ENCODE results near the gene GAMT. TPM values are rescaled to one million over a fixed set of nuclear protein-coding genes. Genes with fewer than 3 reads are reported as not detected.

The GAMT gene
- total and polyA plus RNA-seq, 2 of the 13 experiments (the other 11 are each of a cell fraction or from before 2014, with no cell fraction given): 115 to 124 TPM

DNA sequence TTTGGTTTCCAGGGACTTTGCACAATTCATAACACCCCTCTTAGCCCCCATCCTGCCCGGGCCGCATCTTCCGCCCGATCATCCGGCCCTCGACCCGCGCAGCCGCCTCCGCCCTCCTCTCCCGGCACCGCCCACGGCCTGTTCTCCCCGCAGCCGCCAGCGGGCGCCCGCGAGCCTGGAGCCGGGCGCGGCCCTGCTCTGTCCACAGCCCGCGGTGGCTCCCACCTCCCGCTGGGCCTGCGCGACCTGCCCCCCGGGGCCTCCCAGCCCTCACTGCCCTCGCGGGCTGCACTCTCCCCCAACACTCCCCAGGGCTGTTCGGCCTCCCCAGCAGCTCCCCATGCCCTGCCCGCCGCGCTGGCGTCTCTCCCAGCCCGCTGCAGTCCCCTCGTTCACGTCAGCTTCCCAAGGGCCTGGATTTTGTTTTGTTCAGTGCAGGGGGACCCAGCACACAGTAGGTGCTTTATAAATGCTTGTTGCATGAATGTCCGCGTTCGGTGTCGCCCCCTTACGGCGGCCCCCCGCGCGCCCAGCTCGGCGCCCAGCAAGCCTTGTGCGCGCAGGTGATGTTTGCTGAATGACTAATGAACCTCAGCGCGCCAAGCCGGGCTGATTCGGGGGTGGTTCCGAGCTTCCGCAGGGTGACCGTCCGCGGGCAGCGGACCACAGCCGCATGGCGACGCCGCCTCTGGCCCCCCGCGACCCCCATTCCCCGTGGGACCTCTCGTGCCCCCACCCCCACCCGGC is 44.0 kb upstream of the GAMT start (continued):
- TF ChIP-seq MYNN (CRISPR knock-in tag; IDR thresholded peaks at IDR 0.05; ENCODE audit: low read depth) (peak; percentile 23; the same call in 1 of the 2 replicates), RNF2 (conservative IDR thresholded peaks at IDR 0.05; ENCODE audit: low read depth) (peak; percentile 37; the same call in 1 of the 2 replicates), ZNF549 (CRISPR knock-in tag; IDR thresholded peaks at IDR 0.05) (no peak), ZNF234 (CRISPR knock-in tag; conservative IDR thresholded peaks at IDR 0.05) (0 out of 2 replicates have a peak, but pooled peaks have one; percentile 78), ZMYM3 (CRISPR knock-in tag; IDR thresholded peaks at IDR 0.05) (peak; percentile 91), KAT8 (CRISPR knock-in tag; IDR thresholded peaks at IDR 0.05) (0 out of 2 replicates have a peak, but pooled peaks have one; percentile 13), ZNF160 (CRISPR knock-in tag; IDR thresholded peaks at IDR 0.05) (no peak), MTA1 (CRISPR knock-in tag; IDR thresholded peaks at IDR 0.05; ENCODE audit: borderline replicate concordance) (peak; percentile 87; the same call in 1 of the 2 replicates), SMAD1 (CRISPR knock-in tag; IDR thresholded peaks at IDR 0.05; ENCODE audit: borderline replicate concordance, low read depth) (no peak), PAF1 (CRISPR knock-in tag; IDR thresholded peaks at IDR 0.05) (no peak), SMARCE1 (IDR thresholded peaks at IDR 0.05; ENCODE audit: borderline replicate concordance) (no peak), KDM3A (CRISPR knock-in tag; IDR thresholded peaks at IDR 0.05; ENCODE audit: low read depth) (no peak), ATF1 (CRISPR knock-in tag; IDR thresholded peaks at IDR 0.05) (no peak), ZBTB49 (CRISPR knock-in tag; IDR thresholded peaks at IDR 0.05; ENCODE audit: borderline replicate concordance) (no peak), MTA3 (CRISPR knock-in tag; IDR thresholded peaks at IDR 0.05) (no peak), CHD4 (IDR thresholded peaks at IDR 0.05; ENCODE audit: borderline replicate concordance, low read length) (no peak), ZFP62 (CRISPR knock-in tag; IDR thresholded peaks at IDR 0.05) (no peak)
- TF ChIP-seq, protein P1, sequence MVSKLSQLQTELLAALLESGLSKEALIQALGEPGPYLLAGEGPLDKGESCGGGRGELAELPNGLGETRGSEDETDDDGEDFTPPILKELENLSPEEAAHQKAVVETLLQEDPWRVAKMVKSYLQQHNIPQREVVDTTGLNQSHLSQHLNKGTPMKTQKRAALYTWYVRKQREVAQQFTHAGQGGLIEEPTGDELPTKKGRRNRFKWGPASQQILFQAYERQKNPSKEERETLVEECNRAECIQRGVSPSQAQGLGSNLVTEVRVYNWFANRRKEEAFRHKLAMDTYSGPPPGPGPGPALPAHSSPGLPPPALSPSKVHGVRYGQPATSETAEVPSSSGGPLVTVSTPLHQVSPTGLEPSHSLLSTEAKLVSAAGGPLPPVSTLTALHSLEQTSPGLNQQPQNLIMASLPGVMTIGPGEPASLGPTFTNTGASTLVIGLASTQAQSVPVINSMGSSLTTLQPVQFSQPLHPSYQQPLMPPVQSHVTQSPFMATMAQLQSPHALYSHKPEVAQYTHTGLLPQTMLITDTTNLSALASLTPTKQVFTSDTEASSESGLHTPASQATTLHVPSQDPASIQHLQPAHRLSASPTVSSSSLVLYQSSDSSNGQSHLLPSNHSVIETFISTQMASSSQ (IDR thresholded peaks at IDR 0.05; ENCODE audit: low read depth): no peak
- TF ChIP-seq, protein P1 (CRISPR knock-in tag; IDR thresholded peaks at IDR 0.05; ENCODE audit: borderline replicate concordance): no peak
- TF ChIP-seq, protein P2, sequence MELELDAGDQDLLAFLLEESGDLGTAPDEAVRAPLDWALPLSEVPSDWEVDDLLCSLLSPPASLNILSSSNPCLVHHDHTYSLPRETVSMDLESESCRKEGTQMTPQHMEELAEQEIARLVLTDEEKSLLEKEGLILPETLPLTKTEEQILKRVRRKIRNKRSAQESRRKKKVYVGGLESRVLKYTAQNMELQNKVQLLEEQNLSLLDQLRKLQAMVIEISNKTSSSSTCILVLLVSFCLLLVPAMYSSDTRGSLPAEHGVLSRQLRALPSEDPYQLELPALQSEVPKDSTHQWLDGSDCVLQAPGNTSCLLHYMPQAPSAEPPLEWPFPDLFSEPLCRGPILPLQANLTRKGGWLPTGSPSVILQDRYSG (CRISPR knock-in tag; IDR thresholded peaks at IDR 0.05): no peak
- TF ChIP-seq, protein P3, sequence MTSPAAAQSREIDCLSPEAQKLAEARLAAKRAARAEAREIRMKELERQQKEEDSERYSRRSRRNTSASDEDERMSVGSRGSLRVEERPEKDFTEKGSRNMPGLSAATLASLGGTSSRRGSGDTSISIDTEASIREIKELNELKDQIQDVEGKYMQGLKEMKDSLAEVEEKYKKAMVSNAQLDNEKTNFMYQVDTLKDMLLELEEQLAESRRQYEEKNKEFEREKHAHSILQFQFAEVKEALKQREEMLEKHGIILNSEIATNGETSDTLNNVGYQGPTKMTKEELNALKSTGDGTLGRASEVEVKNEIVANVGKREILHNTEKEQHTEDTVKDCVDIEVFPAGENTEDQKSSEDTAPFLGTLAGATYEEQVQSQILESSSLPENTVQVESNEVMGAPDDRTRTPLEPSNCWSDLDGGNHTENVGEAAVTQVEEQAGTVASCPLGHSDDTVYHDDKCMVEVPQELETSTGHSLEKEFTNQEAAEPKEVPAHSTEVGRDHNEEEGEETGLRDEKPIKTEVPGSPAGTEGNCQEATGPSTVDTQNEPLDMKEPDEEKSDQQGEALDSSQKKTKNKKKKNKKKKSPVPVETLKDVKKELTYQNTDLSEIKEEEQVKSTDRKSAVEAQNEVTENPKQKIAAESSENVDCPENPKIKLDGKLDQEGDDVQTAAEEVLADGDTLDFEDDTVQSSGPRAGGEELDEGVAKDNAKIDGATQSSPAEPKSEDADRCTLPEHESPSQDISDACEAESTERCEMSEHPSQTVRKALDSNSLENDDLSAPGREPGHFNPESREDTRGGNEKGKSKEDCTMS (CRISPR knock-in tag; conservative IDR thresholded peaks at IDR 0.05): no peak

Measured in HepG2 (cell line).